ENCODE measurements around the gene FAM3D. TPM values are rescaled to one million over a fixed set of nuclear protein-coding genes. Genes with fewer than 3 reads are reported as not detected.
"Not testable (repeated sequence)": the region's sequence is repeated elsewhere in the genome, so short reads cannot be mapped to it uniquely, and the experiment has no call there.

Gene FAM3D
- total RNA-seq, 1 donor from 2014 or later, result not detected

GRCh38 chr3:58696093-58696492 lies 29.5 kb upstream of the FAM3D start:
- H3K27ac Mint-ChIP-seq (ENCODE audit: unreplicated experiment), result no peak overlapping the region
- H3K4me3 Mint-ChIP-seq (ENCODE audit: unreplicated experiment), result no peak overlapping the region
- H3K36me3 Mint-ChIP-seq (ENCODE audit: low read depth), result no peaks in the 10 kb centered on the region
- no peaks in the 10 kb centered on the region for H3K4me1 Mint-ChIP-seq (ENCODE audit: low read depth)
- DNase-seq (ENCODE audit: low spot score), result no peak
- peaks cover 8% of the 10 kb centered on the region for H3K9me3 Mint-ChIP-seq (ENCODE audit: low read depth)
- H3K27me3 Mint-ChIP-seq (ENCODE audit: low read depth), result peaks cover 4% of the 10 kb centered on the region
- no peak for TF ChIP-seq CTCF (IDR thresholded peaks at IDR 0.05)

- H3K27me3 Mint-ChIP-seq (ENCODE audit: low read depth); H3K27ac Mint-ChIP-seq (ENCODE audit: unreplicated experiment); H3K9me3 Mint-ChIP-seq (ENCODE audit: low read depth); H3K4me1 Mint-ChIP-seq (ENCODE audit: low read depth); H3K36me3 Mint-ChIP-seq (ENCODE audit: low read depth); DNase-seq (ENCODE audit: low spot score); H3K4me3 Mint-ChIP-seq (ENCODE audit: unreplicated experiment): not testable (repeated sequence)
These were observed 28.7 kb upstream of the FAM3D start for GRCh38 chr3:58695284-58695683.

GRCh38 chr3:58693940-58694850 lies 27.6 kb upstream of the FAM3D start:
- Mint-ChIP-seq H3K4me1 (ENCODE audit: low read depth) (no peaks in the 10 kb centered on the region), H3K27ac (ENCODE audit: unreplicated experiment) (no peak overlapping the region), H3K27me3 (ENCODE audit: low read depth) (no peaks in the 10 kb centered on the region), H3K9me3 (ENCODE audit: low read depth) (peaks cover 8% of the 10 kb centered on the region), H3K4me3 (ENCODE audit: unreplicated experiment) (no peak overlapping the region), H3K36me3 (ENCODE audit: low read depth) (no peaks in the 10 kb centered on the region)
- no peak for DNase-seq (ENCODE audit: low spot score)
- TF ChIP-seq CTCF (IDR thresholded peaks at IDR 0.05), result no peak

GRCh38 chr3:58692484-58692883 lies 25.9 kb upstream of the FAM3D start:
- TF ChIP-seq CTCF (IDR thresholded peaks at IDR 0.05), result no peak
- no peak overlapping the region for H3K27ac Mint-ChIP-seq (ENCODE audit: unreplicated experiment)
- DNase-seq (ENCODE audit: low spot score), result no peak
- no peak overlapping the region for H3K4me3 Mint-ChIP-seq (ENCODE audit: unreplicated experiment)
- H3K9me3 Mint-ChIP-seq (ENCODE audit: low read depth), result peaks cover 8% of the 10 kb centered on the region
- no peaks in the 10 kb centered on the region for H3K36me3 Mint-ChIP-seq (ENCODE audit: low read depth)
- no peaks in the 10 kb centered on the region for H3K27me3 Mint-ChIP-seq (ENCODE audit: low read depth)
- no peaks in the 10 kb centered on the region for H3K4me1 Mint-ChIP-seq (ENCODE audit: low read depth)

- Mint-ChIP-seq H3K4me1 (ENCODE audit: low read depth) (no peaks in the 10 kb centered on the region), H3K9me3 (ENCODE audit: low read depth) (peaks cover 8% of the 10 kb centered on the region), H3K4me3 (ENCODE audit: unreplicated experiment) (no peak overlapping the region), H3K27ac (ENCODE audit: unreplicated experiment) (no peak overlapping the region), H3K36me3 (ENCODE audit: low read depth) (no peaks in the 10 kb centered on the region), H3K27me3 (ENCODE audit: low read depth) (no peaks in the 10 kb centered on the region)
- no peak for TF ChIP-seq CTCF (IDR thresholded peaks at IDR 0.05)
- no peak for DNase-seq (ENCODE audit: low spot score)
These were observed 25.4 kb upstream of the FAM3D start for GRCh38 chr3:58691997-58692396.

GRCh38 chr3:58690490-58690889 lies 23.9 kb upstream of the FAM3D start:
- no peaks in the 10 kb centered on the region for H3K4me1 Mint-ChIP-seq (ENCODE audit: low read depth)
- peaks cover 8% of the 10 kb centered on the region for H3K9me3 Mint-ChIP-seq (ENCODE audit: low read depth)
- no peak for DNase-seq (ENCODE audit: low spot score)
- H3K36me3 Mint-ChIP-seq (ENCODE audit: low read depth), result no peaks in the 10 kb centered on the region
- no peak overlapping the region for H3K27ac Mint-ChIP-seq (ENCODE audit: unreplicated experiment)
- H3K27me3 Mint-ChIP-seq (ENCODE audit: low read depth), result no peaks in the 10 kb centered on the region
- no peak overlapping the region for H3K4me3 Mint-ChIP-seq (ENCODE audit: unreplicated experiment)
- TF ChIP-seq CTCF (IDR thresholded peaks at IDR 0.05), result no peak

Measured in chondrocyte (in vitro differentiated cells).